Measurements from ENCODE around the gene TBPL1. TPM values are rescaled to one million over a fixed set of nuclear protein-coding genes. Genes with fewer than 3 reads are reported as not detected.

TBPL1 gene
- total RNA-seq, 1 experiment from 2014 or later = 39.7 TPM

DNA sequence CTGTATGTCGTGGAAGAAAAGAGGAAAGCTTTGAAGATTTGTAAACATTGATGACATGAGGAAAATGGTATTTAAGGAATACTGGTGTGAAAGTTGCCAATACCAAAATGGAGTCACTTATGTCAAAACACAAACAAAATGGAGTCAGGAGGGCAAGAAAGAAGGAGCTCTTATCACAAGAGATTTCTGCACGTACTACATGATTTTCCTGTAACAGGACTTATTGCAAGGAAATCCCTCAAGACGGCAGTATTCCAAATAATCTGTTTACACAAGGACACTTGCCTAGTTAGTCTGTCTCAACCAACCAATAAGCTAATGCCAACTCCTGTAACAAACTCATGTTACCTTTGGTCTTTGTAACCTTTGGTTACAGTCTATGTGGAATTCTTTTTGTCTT is 69.6 kb downstream of the TBPL1 start:
- DNase-seq (ENCODE audit: low read depth, low spot score) = no peak
- ATAC-seq = no peak
- CTCF ChIA-PET = no interaction called here
- H3K4me3 ChIP-seq (ENCODE audit: low read depth in 2 of 2, low read length in 2 of 2) = no peak overlapping the region
- BruUV-seq (replicated peaks) = no TSS peak
- intact Hi-C loops (cut with micrococcal nuclease; ENCODE audit: unreplicated experiment) (no loop called here), in situ Hi-C loops (cut with HindIII; ENCODE audit: low pct_unique_long_range_greater_than_20kb, low sequenced_read_pairs) (no loop called here)
- no peaks in the 10 kb centered on the region for H3K4me1 ChIP-seq (ENCODE audit: control insufficient read depth, insufficient read depth, low read length)
- POLR2A ChIA-PET = no interaction called here
- H3K9me3 ChIP-seq (ENCODE audit: control insufficient read depth, insufficient read depth, low read depth, low read length) = no peaks in the 10 kb centered on the region
- no peaks in the 10 kb centered on the region for H3K27me3 ChIP-seq (ENCODE audit: control insufficient read depth, insufficient read depth, low read length)
- no peaks in the 10 kb centered on the region for H3K36me3 ChIP-seq (ENCODE audit: control insufficient read depth, insufficient read depth, low read length)
- H3K27ac ChIP-seq (ENCODE audit: low read length) = no peak overlapping the region
- TF ChIP-seq POLR2AphosphoS5 (IDR thresholded peaks at IDR 0.05; ENCODE audit: low read depth, low read length) = no peak
- no peak for TF ChIP-seq SIN3A (IDR thresholded peaks at IDR 0.05; ENCODE audit: borderline replicate concordance, insufficient read depth, low read depth, low read length)
- TF ChIP-seq, protein P1, sequence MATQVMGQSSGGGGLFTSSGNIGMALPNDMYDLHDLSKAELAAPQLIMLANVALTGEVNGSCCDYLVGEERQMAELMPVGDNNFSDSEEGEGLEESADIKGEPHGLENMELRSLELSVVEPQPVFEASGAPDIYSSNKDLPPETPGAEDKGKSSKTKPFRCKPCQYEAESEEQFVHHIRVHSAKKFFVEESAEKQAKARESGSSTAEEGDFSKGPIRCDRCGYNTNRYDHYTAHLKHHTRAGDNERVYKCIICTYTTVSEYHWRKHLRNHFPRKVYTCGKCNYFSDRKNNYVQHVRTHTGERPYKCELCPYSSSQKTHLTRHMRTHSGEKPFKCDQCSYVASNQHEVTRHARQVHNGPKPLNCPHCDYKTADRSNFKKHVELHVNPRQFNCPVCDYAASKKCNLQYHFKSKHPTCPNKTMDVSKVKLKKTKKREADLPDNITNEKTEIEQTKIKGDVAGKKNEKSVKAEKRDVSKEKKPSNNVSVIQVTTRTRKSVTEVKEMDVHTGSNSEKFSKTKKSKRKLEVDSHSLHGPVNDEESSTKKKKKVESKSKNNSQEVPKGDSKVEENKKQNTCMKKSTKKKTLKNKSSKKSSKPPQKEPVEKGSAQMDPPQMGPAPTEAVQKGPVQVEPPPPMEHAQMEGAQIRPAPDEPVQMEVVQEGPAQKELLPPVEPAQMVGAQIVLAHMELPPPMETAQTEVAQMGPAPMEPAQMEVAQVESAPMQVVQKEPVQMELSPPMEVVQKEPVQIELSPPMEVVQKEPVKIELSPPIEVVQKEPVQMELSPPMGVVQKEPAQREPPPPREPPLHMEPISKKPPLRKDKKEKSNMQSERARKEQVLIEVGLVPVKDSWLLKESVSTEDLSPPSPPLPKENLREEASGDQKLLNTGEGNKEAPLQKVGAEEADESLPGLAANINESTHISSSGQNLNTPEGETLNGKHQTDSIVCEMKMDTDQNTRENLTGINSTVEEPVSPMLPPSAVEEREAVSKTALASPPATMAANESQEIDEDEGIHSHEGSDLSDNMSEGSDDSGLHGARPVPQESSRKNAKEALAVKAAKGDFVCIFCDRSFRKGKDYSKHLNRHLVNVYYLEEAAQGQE (IDR thresholded peaks at IDR 0.05; ENCODE audit: insufficient read depth in 1 of 2, low read depth in 2 of 2, low read length in 1 of 2) = no peak
- TF ChIP-seq, protein P2, sequence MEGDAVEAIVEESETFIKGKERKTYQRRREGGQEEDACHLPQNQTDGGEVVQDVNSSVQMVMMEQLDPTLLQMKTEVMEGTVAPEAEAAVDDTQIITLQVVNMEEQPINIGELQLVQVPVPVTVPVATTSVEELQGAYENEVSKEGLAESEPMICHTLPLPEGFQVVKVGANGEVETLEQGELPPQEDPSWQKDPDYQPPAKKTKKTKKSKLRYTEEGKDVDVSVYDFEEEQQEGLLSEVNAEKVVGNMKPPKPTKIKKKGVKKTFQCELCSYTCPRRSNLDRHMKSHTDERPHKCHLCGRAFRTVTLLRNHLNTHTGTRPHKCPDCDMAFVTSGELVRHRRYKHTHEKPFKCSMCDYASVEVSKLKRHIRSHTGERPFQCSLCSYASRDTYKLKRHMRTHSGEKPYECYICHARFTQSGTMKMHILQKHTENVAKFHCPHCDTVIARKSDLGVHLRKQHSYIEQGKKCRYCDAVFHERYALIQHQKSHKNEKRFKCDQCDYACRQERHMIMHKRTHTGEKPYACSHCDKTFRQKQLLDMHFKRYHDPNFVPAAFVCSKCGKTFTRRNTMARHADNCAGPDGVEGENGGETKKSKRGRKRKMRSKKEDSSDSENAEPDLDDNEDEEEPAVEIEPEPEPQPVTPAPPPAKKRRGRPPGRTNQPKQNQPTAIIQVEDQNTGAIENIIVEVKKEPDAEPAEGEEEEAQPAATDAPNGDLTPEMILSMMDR (IDR thresholded peaks at IDR 0.05) = no peak
- TF ChIP-seq TCF7L2 (IDR thresholded peaks at IDR 0.05; ENCODE audit: low read depth, low read length) = no peak

DNA sequence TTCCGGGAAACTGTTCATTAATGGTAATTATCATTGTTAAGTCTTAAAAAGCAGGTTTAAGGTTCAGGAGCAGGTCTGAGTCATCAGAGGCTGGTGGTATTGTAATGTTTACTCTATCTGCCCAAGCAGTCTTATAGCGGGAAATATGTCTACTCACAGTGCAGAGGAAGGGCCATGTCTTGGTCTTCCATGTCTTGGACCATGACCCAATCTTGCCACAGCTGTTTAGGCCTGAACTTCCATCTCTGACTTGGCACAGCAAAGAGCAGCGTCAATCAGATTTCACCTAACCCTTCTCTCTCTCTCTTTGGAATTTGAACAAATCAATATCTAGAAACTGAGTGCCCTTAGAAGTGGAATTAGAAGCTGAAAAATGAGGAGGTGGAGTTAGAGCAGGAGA is 73.6 kb downstream of the TBPL1 start:
- ChIA-PET POLR2A (no interaction called here), CTCF (no interaction called here)
- Histone ChIP-seq H3K9me3 (ENCODE audit: control insufficient read depth, insufficient read depth, low read depth, low read length) (no peaks in the 10 kb centered on the region), H3K4me3 (ENCODE audit: low read depth in 2 of 2, low read length in 2 of 2) (no peak overlapping the region), H3K4me1 (ENCODE audit: control insufficient read depth, insufficient read depth, low read length) (no peaks in the 10 kb centered on the region), H3K27ac (ENCODE audit: low read length) (peak overlapping the region; percentile 41; the same call in 1 of the 2 replicates), H3K27me3 (ENCODE audit: control insufficient read depth, insufficient read depth, low read length) (no peaks in the 10 kb centered on the region), H3K36me3 (ENCODE audit: control insufficient read depth, insufficient read depth, low read length) (no peaks in the 10 kb centered on the region)
- no TSS peak for BruUV-seq (replicated peaks)
- intact Hi-C loops (cut with micrococcal nuclease; ENCODE audit: unreplicated experiment) (no loop called here), in situ Hi-C loops (cut with HindIII; ENCODE audit: low pct_unique_long_range_greater_than_20kb, low sequenced_read_pairs) (no loop called here)
- ATAC-seq = no peak; the same call in 1 of the 2 replicates
- TF ChIP-seq, protein P1 (IDR thresholded peaks at IDR 0.05; ENCODE audit: insufficient read depth in 1 of 2, low read depth in 2 of 2, low read length in 1 of 2) = no peak
- no peak for TF ChIP-seq SIN3A (IDR thresholded peaks at IDR 0.05; ENCODE audit: borderline replicate concordance, insufficient read depth, low read depth, low read length)
- no peak for TF ChIP-seq POLR2AphosphoS5 (IDR thresholded peaks at IDR 0.05; ENCODE audit: low read depth, low read length)
- TF ChIP-seq TCF7L2 (IDR thresholded peaks at IDR 0.05; ENCODE audit: low read depth, low read length) = no peak
- TF ChIP-seq, protein P2 (IDR thresholded peaks at IDR 0.05) = no peak
- no peak for DNase-seq (ENCODE audit: low read depth, low spot score)
